Measurements from ENCODE around the gene UQCC2.

The UQCC2 gene

GRCh38 chr6:33746036-33746600 lies 34.6 kb upstream of the UQCC2 start:
- no CpG with 5 or more reads among the region's 14 CpGs for WGBS, 2 donors (ENCODE audit: extremely low coverage in 2 of 2, insufficient read length in 2 of 2, insufficient replicate concordance in 1 of 2)
- H2BK120ac ChIP-seq (ENCODE audit: low read depth, low read length), result peak overlapping the region; percentile 88
- DNase-seq (ENCODE audit: low spot score), result no peak
- peak overlapping the region; percentile 82 for H3K18ac ChIP-seq (ENCODE audit: low read length)
- H3K4ac ChIP-seq (ENCODE audit: low read length), result peak overlapping the region; percentile 94
- H3K27me3 ChIP-seq (ENCODE audit: control insufficient read depth in 3 of 3, insufficient read depth in 3 of 3, low read depth in 1 of 3, low read length in 3 of 3), result peaks cover 0 to 4% (median 2%) of the 10 kb centered on the region in 3 experiments
- H2AK5ac ChIP-seq (ENCODE audit: low read depth, low read length), result peak overlapping the region; percentile 96
- no peaks in the 10 kb centered on the region for H3K9me3 ChIP-seq (replicated peaks in 1 of 2; ENCODE audit: control insufficient read depth in 2 of 2, insufficient read depth in 1 of 2, low read depth in 1 of 2, low read length in 2 of 2)
- H2BK12ac ChIP-seq (ENCODE audit: low read length), result peak overlapping the region; percentile 97
- peak overlapping the region; percentile 67 for H3K14ac ChIP-seq (ENCODE audit: low read length)
- no peaks in the 10 kb centered on the region for H3K36me3 ChIP-seq (replicated peaks in 1 of 2; ENCODE audit: control insufficient read depth in 2 of 2, insufficient read depth in 2 of 2, low read length in 2 of 2)
- H3K4me2 ChIP-seq (ENCODE audit: insufficient read depth, low read length, poor library complexity, severe bottlenecking), result no peak overlapping the region
- H2BK15ac ChIP-seq (ENCODE audit: low read length), result peak overlapping the region; percentile 97
- peak overlapping the region; percentile 70 for H2BK5ac ChIP-seq (ENCODE audit: low read length)
- peak overlapping the region in 1 of 2 donors; percentile 33 for H3K4me3 ChIP-seq (ENCODE audit: low read length in 2 of 2)
- H2AFZ ChIP-seq (ENCODE audit: low read length), result peak overlapping the region; percentile 85
- H3K9ac ChIP-seq (ENCODE audit: low read depth, low read length, poor library complexity), result peak overlapping the region; percentile 47
- peaks cover 46 to 53% of the 10 kb centered on the region in 2 donors for H3K4me1 ChIP-seq (ENCODE audit: control insufficient read depth in 2 of 2, insufficient read depth in 1 of 2, low read depth in 1 of 2, low read length in 2 of 2)
- no peak overlapping the region for H4K91ac ChIP-seq (ENCODE audit: low read depth, low read length, poor library complexity)
- H3K79me1 ChIP-seq (ENCODE audit: low read depth, low read length), result no peaks in the 10 kb centered on the region
- H3K23ac ChIP-seq (ENCODE audit: low read depth, low read length, poor library complexity), result peak overlapping the region; percentile 58
- peak overlapping the region; percentile 66 for H3K27ac ChIP-seq (replicated peaks; ENCODE audit: low read length)
- no peak overlapping the region for H4K8ac ChIP-seq (ENCODE audit: low read depth, low read length)

GRCh38 chr6:33745548-33745947 lies 34.0 kb upstream of the UQCC2 start:
- Histone ChIP-seq H3K18ac (ENCODE audit: low read length) (no peak overlapping the region), H4K91ac (ENCODE audit: low read depth, low read length, poor library complexity) (no peak overlapping the region), H3K9me3 (replicated peaks in 1 of 2; ENCODE audit: control insufficient read depth in 2 of 2, insufficient read depth in 1 of 2, low read depth in 1 of 2, low read length in 2 of 2) (no peaks in the 10 kb centered on the region), H2BK5ac (ENCODE audit: low read length) (peak overlapping the region; percentile 96), H2AK5ac (ENCODE audit: low read depth, low read length) (no peak overlapping the region), H4K8ac (ENCODE audit: low read depth, low read length) (no peak overlapping the region), H3K4me1 (ENCODE audit: control insufficient read depth in 2 of 2, insufficient read depth in 1 of 2, low read depth in 1 of 2, low read length in 2 of 2) (peaks cover 44 to 52% of the 10 kb centered on the region in 2 donors), H2BK15ac (ENCODE audit: low read length) (no peak overlapping the region), H2BK12ac (ENCODE audit: low read length) (peak overlapping the region; percentile 63), H3K27me3 (ENCODE audit: control insufficient read depth in 3 of 3, insufficient read depth in 3 of 3, low read depth in 1 of 3, low read length in 3 of 3) (peaks cover 0 to 4% (median 2%) of the 10 kb centered on the region in 3 experiments), H3K23ac (ENCODE audit: low read depth, low read length, poor library complexity) (no peak overlapping the region), H2AFZ (ENCODE audit: low read length) (peak overlapping the region; percentile 85), H3K9ac (ENCODE audit: low read depth, low read length, poor library complexity) (no peak overlapping the region), H3K14ac (ENCODE audit: low read length) (peak overlapping the region; percentile 31), H3K79me1 (ENCODE audit: low read depth, low read length) (no peaks in the 10 kb centered on the region), H3K4ac (ENCODE audit: low read length) (no peak overlapping the region), H3K27ac (replicated peaks; ENCODE audit: low read length) (peak overlapping the region; percentile 68), H2BK120ac (ENCODE audit: low read depth, low read length) (no peak overlapping the region), H3K36me3 (replicated peaks in 1 of 2; ENCODE audit: control insufficient read depth in 2 of 2, insufficient read depth in 2 of 2, low read length in 2 of 2) (no peaks in the 10 kb centered on the region), H3K4me2 (ENCODE audit: insufficient read depth, low read length, poor library complexity, severe bottlenecking) (no peak overlapping the region), H3K4me3 (ENCODE audit: low read length in 2 of 2) (peak overlapping the region in 1 of 2 donors; percentile 12)
- DNase-seq (ENCODE audit: low spot score), result no peak
- no CpG with 5 or more reads among the region's 7 CpGs for WGBS, 2 donors (ENCODE audit: extremely low coverage in 2 of 2, insufficient read length in 2 of 2, insufficient replicate concordance in 1 of 2)

DNA sequence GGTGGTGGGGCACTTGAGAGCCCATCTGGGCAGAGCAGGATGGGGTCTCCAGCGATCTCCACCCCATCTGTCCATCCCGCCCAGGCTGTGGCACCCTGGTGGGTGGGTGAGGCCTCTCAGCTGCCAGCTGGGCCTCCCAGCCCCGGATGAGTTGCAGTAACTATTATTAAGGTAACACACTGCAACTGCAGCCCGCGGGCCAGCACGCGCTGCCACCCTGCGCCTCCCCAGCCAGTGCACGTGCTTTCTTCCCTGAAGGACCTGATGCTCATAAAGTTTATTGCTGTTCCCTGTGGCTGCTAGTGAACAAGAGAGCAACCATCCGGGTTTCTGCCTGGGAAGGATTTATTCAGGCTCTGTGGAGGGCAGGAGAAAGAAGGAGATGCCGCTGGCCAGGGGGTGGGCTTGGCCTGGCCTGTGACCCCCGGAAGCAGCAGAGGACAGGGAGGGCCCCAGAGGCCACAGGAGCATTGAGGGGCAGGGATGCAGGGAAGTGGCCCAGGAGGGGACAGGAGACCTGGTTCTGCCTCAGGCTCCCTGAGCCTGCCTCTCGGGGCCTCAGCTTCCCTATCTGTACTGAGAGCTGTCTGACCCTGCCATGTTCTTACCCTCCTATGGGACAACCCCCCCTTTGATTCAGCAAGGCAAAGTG lies 33.5 kb upstream of the UQCC2 start:
- peak overlapping the region in 1 of 2 donors; percentile 12 for H3K4me3 ChIP-seq (ENCODE audit: low read length in 2 of 2)
- DNase-seq (ENCODE audit: low spot score), result no peak
- H3K4me2 ChIP-seq (ENCODE audit: insufficient read depth, low read length, poor library complexity, severe bottlenecking), result no peak overlapping the region

More for the DNA sequence above, 33.5 kb upstream of the UQCC2 start:
- H3K14ac ChIP-seq (ENCODE audit: low read length), result peak overlapping the region; percentile 31
- no peaks in the 10 kb centered on the region for H3K36me3 ChIP-seq (replicated peaks in 1 of 2; ENCODE audit: control insufficient read depth in 2 of 2, insufficient read depth in 2 of 2, low read length in 2 of 2)
- peak overlapping the region; percentile 86 for H3K4ac ChIP-seq (ENCODE audit: low read length)
- H3K27me3 ChIP-seq (ENCODE audit: control insufficient read depth in 3 of 3, insufficient read depth in 3 of 3, low read depth in 1 of 3, low read length in 3 of 3), result peaks cover 0 to 4% (median 2%) of the 10 kb centered on the region in 3 experiments
- H3K9me3 ChIP-seq (replicated peaks in 1 of 2; ENCODE audit: control insufficient read depth in 2 of 2, insufficient read depth in 1 of 2, low read depth in 1 of 2, low read length in 2 of 2), result no peaks in the 10 kb centered on the region
- no peak overlapping the region for H3K23ac ChIP-seq (ENCODE audit: low read depth, low read length, poor library complexity)
- peak overlapping the region; percentile 92 for H2BK12ac ChIP-seq (ENCODE audit: low read length)
- peak overlapping the region; percentile 85 for H2AFZ ChIP-seq (ENCODE audit: low read length)
- peak overlapping the region; percentile 90 for H2BK120ac ChIP-seq (ENCODE audit: low read depth, low read length)
- WGBS, 2 donors (ENCODE audit: extremely low coverage in 2 of 2, insufficient read length in 2 of 2, insufficient replicate concordance in 1 of 2), result no CpG with 5 or more reads among the region's 13 CpGs
- H3K4me1 ChIP-seq (ENCODE audit: control insufficient read depth in 2 of 2, insufficient read depth in 1 of 2, low read depth in 1 of 2, low read length in 2 of 2), result peaks cover 44 to 52% of the 10 kb centered on the region in 2 donors
- peak overlapping the region; percentile 3 for H3K9ac ChIP-seq (ENCODE audit: low read depth, low read length, poor library complexity)
- peak overlapping the region; percentile 84 for H2AK5ac ChIP-seq (ENCODE audit: low read depth, low read length)
- H4K91ac ChIP-seq (ENCODE audit: low read depth, low read length, poor library complexity), result no peak overlapping the region
- H3K79me1 ChIP-seq (ENCODE audit: low read depth, low read length), result no peaks in the 10 kb centered on the region
- peak overlapping the region; percentile 60 for H2BK15ac ChIP-seq (ENCODE audit: low read length)
- peak overlapping the region; percentile 68 for H3K27ac ChIP-seq (replicated peaks; ENCODE audit: low read length)
- H3K18ac ChIP-seq (ENCODE audit: low read length), result peak overlapping the region; percentile 93
- H4K8ac ChIP-seq (ENCODE audit: low read depth, low read length), result peak overlapping the region; percentile 97
- peak overlapping the region; percentile 96 for H2BK5ac ChIP-seq (ENCODE audit: low read length)
